ENCODE measurements around the gene ALKBH3. TPM values are rescaled to one million over a fixed set of nuclear protein-coding genes. Genes with fewer than 3 reads are reported as not detected.

Gene ALKBH3
- total and polyA plus RNA-seq, 2 donors (not counting 3 experiments of a cell fraction or from before 2014, with no cell fraction given) = 28.0 to 34.7 TPM

DNA sequence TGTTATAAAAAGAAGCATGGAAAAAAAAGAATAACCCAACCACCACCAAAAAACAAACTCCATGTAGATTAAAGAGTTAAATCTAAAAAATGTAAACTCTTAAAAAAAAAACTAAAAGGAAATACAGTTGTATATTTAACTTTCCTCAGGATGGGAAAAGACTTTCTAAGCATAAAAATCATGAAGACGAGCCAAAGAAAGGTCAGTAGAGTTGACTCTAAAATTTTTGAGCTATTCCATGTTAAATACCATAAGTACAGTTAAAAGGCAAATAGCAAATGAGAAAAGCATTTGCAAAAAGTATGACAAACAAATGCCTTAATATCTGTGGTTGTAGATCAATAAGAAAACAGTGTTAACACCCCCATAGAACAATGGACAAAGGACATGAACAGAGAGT, 33.8 kb downstream of the ALKBH3 start:
- TF ChIP-seq POLR2AphosphoS5 (IDR thresholded peaks at IDR 0.05; ENCODE audit: insufficient read depth, low read depth, low read length) (no peak), EZH2 (IDR thresholded peaks at IDR 0.05; ENCODE audit: borderline replicate concordance, low read depth, low read length, severe bottlenecking) (no peak), GATA2 (IDR thresholded peaks at IDR 0.05; ENCODE audit: insufficient read depth, insufficient read length, low read depth, low read length) (no peak), FOS (IDR thresholded peaks at IDR 0.05; ENCODE audit: borderline replicate concordance, insufficient read depth, low read length) (no peak)
- Histone ChIP-seq H3K79me2 (ENCODE audit: control insufficient read depth, insufficient read depth, low read length) (no peaks in the 10 kb centered on the region), H3K9ac (replicated peaks; ENCODE audit: extremely low read depth, insufficient read depth, low read length) (no peak overlapping the region), H3K27me3 (ENCODE audit: control insufficient read depth in 2 of 2, insufficient read depth in 2 of 2, low read length in 2 of 2) (no peaks in the 10 kb centered on the region), H3K27ac (ENCODE audit: insufficient read depth, low read depth, low read length) (no peak overlapping the region), H3K36me3 (ENCODE audit: control insufficient read depth in 2 of 2, extremely low read depth in 1 of 2, insufficient read depth in 2 of 2, low read length in 2 of 2) (peaks cover 3 to 4% of the 10 kb centered on the region in 2 experiments), H3K9me1 (replicated peaks; ENCODE audit: control insufficient read depth, extremely low read depth, insufficient read depth, low read length) (no peaks in the 10 kb centered on the region), H3K9me3 (replicated peaks; ENCODE audit: control insufficient read depth, insufficient read depth, low read length) (no peaks in the 10 kb centered on the region), H3K4me3 (replicated peaks in 1 of 3; ENCODE audit: insufficient read depth in 1 of 3, low read depth in 1 of 3, low read length in 3 of 3) (no peak overlapping the region), H3K4me2 (ENCODE audit: insufficient read depth, low read length) (no peak overlapping the region), H3K4me1 (ENCODE audit: control insufficient read depth, extremely low read depth, insufficient read depth, low read length) (no peaks in the 10 kb centered on the region), H2AFZ (ENCODE audit: low read depth, low read length) (no peak overlapping the region), H4K20me1 (replicated peaks; ENCODE audit: control insufficient read depth, extremely low read depth, insufficient read depth, low read length) (peaks cover 4% of the 10 kb centered on the region)
- no TSS peak for BruUV-seq (replicated peaks)
- intact Hi-C loops (cut with micrococcal nuclease) = no loop called here
- DNase-seq (ENCODE audit: low read depth, low spot score) = no peak
- CTCF ChIA-PET = interaction anchor here (1.1 to 1.5 kb wide), 2 partner anchors 9 to 37 kb away, joined by 3 to 4 read pairs; no protein-coding TSS in a partner anchor
- dilution Hi-C loops (cut with MboI; ENCODE audit: extremely low pct_ligation_motif_present, low sequenced_read_pairs) = no loop called here
- POLR2A ChIA-PET = no interaction called here
- no peak for FAIRE-seq

DNA sequence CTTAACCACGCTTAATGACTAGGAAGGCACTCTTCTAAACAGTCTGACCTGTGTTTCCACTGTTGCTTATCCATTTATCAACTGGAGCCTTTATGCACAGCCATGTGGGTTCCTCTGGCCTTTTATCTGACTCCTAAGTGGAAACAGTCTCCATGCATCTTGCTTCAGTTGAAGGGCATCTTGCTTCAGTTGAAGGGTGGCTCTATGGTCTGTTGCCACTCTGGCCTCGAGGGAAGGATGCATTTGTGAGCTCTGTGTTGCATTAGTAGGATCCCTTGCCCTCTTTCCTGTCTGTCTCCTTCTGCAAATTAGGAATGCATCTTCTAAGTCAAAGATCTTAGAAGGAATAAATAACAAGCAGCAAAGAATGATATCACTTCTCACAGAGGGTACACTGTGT, 36.0 kb downstream of the ALKBH3 start:
- TF ChIP-seq EZH2 (IDR thresholded peaks at IDR 0.05; ENCODE audit: borderline replicate concordance, low read depth, low read length, severe bottlenecking) = no peak
- no peak for TF ChIP-seq JUN (IDR thresholded peaks at IDR 0.05; ENCODE audit: borderline replicate concordance, insufficient read depth, insufficient read length, low read depth)
- no peak for TF ChIP-seq FOS (IDR thresholded peaks at IDR 0.05; ENCODE audit: borderline replicate concordance, insufficient read depth, low read length)
- no peak for TF ChIP-seq MYC (IDR thresholded peaks at IDR 0.05; ENCODE audit: low read depth, low read length)
- TF ChIP-seq POLR2AphosphoS5 (IDR thresholded peaks at IDR 0.05; ENCODE audit: insufficient read depth, low read depth, low read length) = no peak
- no peak for TF ChIP-seq POLR2A (IDR thresholded peaks at IDR 0.05; ENCODE audit: low read depth, low read length)
- no peak for TF ChIP-seq GATA2 (IDR thresholded peaks at IDR 0.05; ENCODE audit: insufficient read depth, insufficient read length, low read depth, low read length)
- no peak for TF ChIP-seq CTCF (IDR thresholded peaks at IDR 0.05; ENCODE audit: extremely low read depth in 1 of 2, insufficient read depth in 1 of 2, low read depth in 1 of 2, low read length in 2 of 2)
- TF ChIP-seq, protein P1, sequence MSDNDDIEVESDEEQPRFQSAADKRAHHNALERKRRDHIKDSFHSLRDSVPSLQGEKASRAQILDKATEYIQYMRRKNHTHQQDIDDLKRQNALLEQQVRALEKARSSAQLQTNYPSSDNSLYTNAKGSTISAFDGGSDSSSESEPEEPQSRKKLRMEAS (IDR thresholded peaks at IDR 0.05; ENCODE audit: insufficient read depth, insufficient read length) = no peak
- no peak overlapping the region for H3K9ac ChIP-seq (replicated peaks; ENCODE audit: extremely low read depth, insufficient read depth, low read length)
- intact Hi-C loops (cut with micrococcal nuclease) (no loop called here), dilution Hi-C loops (cut with MboI; ENCODE audit: extremely low pct_ligation_motif_present, low sequenced_read_pairs) (no loop called here)
- no peak overlapping the region for H3K27ac ChIP-seq (ENCODE audit: insufficient read depth, low read depth, low read length)
- DNase-seq (ENCODE audit: low read depth, low spot score) = no peak
- peaks cover 3 to 4% of the 10 kb centered on the region in 2 experiments for H3K36me3 ChIP-seq (ENCODE audit: control insufficient read depth in 2 of 2, extremely low read depth in 1 of 2, insufficient read depth in 2 of 2, low read length in 2 of 2)
- H3K4me1 ChIP-seq (ENCODE audit: control insufficient read depth, extremely low read depth, insufficient read depth, low read length) = peaks cover 15% of the 10 kb centered on the region
- FAIRE-seq = no peak
- H3K4me2 ChIP-seq (ENCODE audit: insufficient read depth, low read length) = no peak overlapping the region
- H3K4me3 ChIP-seq (replicated peaks in 1 of 3; ENCODE audit: insufficient read depth in 1 of 3, low read depth in 1 of 3, low read length in 3 of 3) = no peak overlapping the region
- no TSS peak for BruUV-seq (replicated peaks)
- H3K9me1 ChIP-seq (replicated peaks; ENCODE audit: control insufficient read depth, extremely low read depth, insufficient read depth, low read length) = no peaks in the 10 kb centered on the region
- POLR2A ChIA-PET = no interaction called here
- H4K20me1 ChIP-seq (replicated peaks; ENCODE audit: control insufficient read depth, extremely low read depth, insufficient read depth, low read length) = peaks cover 4% of the 10 kb centered on the region
- H3K27me3 ChIP-seq (ENCODE audit: control insufficient read depth in 2 of 2, insufficient read depth in 2 of 2, low read length in 2 of 2) = no peaks in the 10 kb centered on the region
- no peaks in the 10 kb centered on the region for H3K79me2 ChIP-seq (ENCODE audit: control insufficient read depth, insufficient read depth, low read length)
- CTCF ChIA-PET = no interaction called here
- H2AFZ ChIP-seq (ENCODE audit: low read depth, low read length) = no peak overlapping the region
- no peaks in the 10 kb centered on the region for H3K9me3 ChIP-seq (replicated peaks; ENCODE audit: control insufficient read depth, insufficient read depth, low read length)

Data from endothelial cell of umbilical vein (primary cell).